SW 1271 (cell line): Measurements from ENCODE around the gene COX19.

Experiments used
- DNase-seq, 2 experiments: peaks; one replicate each; lab custom pipeline; 2025; lab: John Stamatoyannopoulos, UW

Gene COX19

DNA sequence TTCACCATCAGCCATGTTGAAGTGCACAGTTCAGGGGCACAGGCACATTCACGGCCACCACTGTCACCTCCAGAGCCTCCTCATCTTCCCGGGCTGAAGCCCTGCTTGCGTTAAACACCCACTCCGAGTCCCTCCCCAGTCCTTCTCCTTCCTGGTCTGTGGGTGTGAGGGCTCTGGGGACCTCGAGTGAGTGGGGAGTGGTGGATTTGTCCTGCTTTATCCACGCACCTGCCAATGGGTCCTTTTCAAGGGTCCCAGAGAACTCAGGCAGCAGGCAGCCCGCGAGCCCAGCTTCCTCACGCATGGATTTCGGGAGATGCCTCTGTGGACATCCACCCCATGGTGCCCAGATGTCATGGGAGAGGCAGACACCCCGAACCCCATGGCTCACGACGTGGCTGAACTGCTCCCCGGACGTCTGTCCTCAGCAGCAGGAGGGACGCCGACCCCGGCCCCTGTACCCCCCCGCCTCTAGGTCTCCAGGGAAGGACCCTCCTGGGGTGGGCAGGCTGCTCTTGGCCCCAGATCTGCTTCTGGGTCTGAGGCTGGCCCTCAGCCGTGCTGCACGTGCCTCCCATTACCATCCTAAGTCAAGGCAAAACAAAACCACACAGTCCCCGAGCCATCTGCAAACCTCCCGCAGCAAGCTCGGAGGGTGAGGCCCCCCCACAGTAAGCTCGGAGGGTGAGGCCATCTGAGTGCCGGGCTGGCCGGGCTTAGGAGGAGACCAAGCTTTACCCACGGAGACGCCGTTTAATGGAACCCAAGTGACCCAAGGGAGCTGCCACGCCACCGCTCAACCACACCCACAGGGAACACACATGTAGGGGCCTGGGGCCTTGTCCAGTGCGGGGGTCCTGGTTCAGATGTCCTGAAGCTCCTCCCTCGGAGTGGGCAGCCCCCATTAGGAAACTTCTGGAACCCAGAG lies 16.6 kb upstream of the COX19 start:
- no peak for DNase-seq

DNA sequence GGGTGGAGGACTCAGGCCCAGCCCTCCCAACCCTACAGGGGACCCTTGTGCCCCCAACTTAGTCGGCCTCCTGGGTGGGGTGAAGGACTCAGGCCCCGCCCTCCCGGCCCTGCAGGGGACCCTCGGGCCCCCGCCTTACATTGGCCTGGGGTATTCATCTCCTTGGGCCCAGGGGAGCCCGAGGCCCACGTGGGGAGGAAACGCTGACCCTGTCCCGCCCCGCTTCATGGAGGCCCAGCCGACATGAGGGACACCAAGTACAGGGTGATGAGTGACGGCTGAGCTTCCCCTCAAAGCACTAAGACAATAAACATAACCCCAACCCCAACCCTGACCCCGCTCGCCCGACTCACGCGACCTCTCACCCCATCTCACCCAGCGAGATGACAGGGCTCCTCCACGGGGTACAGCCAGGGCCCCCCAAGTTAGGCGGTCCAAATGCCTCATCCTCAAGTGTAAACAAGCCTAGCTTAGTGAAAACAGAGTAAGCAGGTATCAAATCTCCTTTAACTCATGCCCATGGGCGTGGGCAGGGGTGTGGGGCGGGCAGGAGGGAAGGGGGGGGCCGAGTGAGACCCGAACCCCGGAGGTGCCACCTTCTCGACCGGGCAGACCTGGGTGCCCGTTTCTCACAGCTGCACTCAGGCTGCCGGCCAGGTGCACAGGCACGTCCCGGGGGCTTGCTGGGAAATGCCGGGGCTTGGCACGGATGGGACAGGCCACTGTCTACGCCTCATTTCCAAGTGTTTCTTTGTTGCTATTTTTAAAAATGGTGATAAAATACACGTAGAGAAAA lies 15.8 kb upstream of the COX19 start:
- no peak for DNase-seq

DNA sequence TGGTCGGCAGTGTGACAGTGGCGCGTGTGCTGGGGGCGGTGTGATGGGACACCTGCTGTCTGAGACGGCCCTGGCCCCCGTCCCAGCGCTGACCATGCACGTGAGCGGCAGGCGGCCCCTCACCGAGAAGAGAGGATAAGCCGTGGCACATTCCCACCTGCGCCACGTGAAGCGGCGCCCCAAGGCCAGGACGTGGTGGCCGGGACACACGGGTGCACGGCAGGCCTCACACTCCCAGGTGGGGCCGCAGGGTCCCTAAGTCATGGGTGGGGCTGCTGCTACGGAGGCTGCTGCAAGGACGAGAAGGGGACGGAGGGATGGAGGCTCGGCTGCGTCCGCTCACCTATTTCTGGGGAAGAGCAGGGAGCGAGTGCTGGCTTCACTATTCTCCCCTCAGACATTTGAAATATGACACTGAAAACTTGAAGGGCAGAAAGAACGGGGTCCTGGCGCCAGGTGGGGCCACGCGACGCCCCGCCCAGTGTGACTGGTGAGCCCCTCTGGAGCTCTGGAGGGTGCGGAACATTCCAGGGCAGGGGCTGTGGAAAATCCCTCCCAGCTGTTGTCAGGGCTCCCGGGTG lies 15.1 kb upstream of the COX19 start:
- no peak for DNase-seq

DNA sequence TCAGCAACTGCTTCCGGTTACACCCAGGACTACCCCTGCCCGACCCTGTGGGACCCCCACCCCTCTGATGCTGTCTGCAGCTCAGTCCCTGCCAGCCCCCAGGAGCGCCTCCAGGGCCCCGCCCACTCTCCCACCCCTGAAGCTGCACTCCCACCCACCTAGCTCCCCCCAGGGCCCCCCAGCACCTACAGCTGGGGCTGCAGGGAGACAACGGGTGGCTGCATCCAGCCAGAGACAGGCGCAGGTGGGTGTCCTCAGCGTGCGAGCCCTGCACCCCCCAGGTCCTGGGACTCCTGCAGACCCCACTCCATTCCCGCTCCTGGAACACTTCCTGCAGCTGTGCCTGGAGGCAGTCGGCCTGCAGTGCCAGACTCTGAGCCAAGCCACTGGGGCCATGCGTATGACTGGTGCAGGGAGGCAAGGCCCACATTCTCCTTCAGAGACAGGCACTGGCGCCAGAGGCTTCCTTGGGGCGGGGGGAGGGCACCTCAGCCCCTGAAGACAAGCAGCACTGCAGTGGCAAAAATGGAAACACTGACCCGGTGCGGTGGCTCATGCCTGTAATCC lies 13.7 kb upstream of the COX19 start:
- DNase-seq: no peak

GRCh38 chr7:988426-988911 lies 13.1 kb upstream of the COX19 start:
- DNase-seq: no peak

DNA sequence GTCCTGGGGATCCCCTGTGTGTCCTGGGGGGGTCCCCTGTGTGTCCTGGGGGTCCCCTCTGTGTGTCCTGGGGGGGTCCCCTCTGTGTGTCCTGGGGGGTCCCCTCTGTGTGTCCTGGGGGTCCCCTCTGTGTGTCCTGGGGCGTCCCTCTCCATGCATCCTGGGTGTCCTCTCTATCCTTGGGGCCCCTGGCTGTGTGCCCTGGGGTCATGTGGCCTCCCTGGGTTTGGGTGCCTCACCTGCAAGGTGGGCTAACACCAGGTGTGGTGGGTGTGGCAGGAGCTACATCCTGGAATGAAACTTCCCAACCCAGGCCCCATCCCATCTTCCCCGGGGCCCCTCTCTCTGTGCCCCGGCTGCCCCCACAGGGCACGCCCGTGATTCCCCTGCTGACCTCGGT lies 12.6 kb upstream of the COX19 start:
- no peak for DNase-seq

DNA sequence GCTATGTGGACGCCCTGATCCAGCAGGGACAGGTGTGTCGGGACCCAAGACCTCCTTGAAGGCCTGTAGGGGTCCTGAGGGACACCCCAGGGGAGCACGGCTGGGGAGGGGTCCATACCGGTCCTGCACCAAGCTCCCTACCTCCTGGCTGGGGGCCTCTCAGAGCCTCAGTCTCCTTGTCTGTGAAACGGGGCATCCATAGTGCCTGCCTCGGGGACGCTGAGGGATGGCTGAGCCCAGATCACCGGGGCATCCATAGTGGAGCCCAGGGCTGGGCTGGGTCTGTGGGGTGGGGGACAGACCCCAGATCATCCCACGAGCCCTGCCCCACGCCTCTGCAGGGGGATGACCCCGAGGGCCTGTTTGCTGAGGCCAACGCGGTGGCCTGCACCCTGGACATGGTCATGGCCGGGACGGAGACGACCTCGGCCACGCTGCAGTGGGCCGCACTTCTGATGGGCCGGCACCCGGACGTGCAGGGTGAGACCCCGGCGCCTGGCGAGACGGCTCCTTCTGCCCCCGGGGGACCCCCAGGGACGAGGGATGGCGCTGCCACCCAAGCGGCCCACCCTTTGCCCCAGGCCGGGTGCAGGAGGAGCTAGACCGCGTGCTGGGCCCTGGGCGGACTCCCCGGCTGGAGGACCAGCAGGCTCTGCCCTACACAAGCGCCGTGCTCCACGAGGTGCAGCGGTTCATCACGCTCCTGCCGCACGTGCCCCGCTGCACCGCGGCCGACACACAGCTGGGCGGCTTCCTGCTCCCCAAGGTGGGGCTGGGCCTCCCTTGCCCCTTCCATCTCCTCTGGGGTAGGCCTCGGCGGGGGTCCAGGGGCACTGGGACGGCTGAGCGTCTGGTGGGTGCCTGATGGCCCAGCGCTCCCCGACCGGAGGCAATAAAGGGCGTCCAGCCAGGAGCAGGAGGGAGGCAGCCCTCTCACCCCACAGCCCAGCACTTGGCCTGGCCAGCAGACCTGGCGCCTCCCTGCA lies 11.7 kb upstream of the COX19 start:
- DNase-seq: no peak

GRCh38 chr7:985915-986741 lies 10.8 kb upstream of the COX19 start:
- DNase-seq: peak in 1 of 2 experiments; percentile 39

DNA sequence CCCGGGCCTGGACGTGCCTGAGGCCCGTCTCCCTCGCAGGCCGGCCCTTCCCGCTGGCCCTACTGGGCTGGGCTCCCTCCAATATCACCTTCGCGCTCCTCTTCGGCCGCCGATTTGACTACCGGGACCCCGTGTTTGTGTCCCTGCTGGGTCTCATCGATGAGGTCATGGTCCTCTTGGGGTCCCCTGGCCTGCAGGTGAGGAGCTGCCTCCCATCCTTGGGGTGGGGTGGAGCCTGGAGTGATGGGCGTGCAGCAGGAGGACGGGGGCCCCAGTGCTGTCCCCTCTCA lies 9.7 kb upstream of the COX19 start:
- DNase-seq: no peak

- DNase-seq: no peak
These were observed 9.2 kb upstream of the COX19 start for GRCh38 chr7:984361-985126.

DNA sequence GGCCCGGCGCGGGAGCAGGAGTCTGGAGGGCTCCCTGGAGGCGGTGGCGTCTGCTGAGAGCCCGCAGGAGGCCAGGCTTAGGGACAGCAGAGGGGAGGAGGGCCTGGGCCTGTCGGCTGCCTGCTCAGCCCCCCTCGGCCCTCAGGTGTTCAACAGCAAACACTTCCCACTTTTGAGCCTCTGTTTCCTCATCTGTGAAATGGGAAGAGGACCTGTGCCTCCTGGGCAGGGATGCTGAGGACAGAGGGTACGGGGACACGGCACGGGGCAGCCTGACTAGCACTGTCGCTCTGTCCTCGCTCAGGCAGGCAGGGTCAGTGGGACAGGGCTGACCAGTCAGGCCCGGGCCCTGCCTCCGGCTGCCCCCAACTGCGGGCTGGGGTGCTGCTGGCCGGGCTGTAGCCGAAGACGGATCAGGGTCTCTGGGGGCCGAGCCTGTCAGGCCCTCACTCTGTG lies 8.3 kb upstream of the COX19 start:
- DNase-seq: no peak

DNA sequence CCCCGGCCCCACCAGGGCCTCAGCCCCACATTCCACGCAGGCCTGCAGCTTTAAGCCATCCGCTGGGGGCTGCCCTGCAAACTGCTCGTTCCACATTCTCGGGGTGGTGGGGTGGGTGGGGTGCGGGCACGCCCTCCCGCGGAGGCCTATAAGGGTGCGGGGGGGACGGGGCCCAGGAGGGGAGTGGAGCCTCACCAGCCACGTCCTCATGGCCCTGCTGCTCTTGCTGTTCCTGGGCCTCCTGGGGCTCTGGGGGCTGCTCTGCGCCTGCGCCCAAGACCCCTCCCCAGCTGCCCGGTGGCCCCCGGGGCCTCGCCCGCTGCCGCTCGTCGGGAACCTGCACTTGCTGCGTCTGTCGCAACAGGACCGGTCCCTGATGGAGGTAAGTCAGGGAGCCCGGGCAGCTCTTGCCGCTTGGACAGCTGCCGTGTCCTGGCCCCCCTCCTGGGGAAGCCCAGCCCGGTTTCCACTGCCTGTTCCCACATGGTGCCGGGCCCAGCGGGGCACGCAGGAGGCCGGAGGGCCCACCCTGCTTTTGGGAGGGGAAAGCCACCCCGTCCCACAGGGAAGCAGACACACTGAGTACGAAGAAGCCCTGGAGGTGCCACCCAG lies 7.8 kb upstream of the COX19 start, which contains the start of gene CYP2W1:
Gene CYP2W1 (plus strand): TSS at position 178 of the 612 bp plus-strand sequence. CDS start 31 bp downstream, at position 209.
- no peak for DNase-seq

DNA sequence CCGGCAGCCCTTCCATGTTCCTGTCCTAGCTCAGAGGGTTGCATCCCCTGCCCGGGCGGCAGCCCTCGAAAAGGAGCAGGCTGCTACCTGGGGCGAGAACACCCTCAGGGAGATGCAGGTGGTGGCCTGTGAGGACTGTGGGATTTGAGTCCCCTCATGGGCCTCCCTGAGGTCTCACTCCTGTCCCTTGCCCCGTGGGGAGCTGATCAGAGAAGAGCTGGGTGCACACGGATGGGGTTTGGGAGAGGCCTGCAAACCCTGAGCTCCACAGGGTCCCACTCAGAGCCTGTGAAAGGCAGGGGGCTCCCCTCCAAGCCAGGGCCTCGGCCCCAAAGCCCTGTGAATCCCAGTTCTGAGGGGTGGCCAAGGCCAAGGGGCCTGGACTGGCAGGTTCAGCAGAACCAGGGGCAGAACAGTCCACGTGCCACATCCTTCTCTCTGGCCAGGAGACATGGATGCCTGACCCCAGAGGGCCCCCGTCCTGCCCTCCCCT lies 7.2 kb upstream of the COX19 start:
- DNase-seq: no peak

DNA sequence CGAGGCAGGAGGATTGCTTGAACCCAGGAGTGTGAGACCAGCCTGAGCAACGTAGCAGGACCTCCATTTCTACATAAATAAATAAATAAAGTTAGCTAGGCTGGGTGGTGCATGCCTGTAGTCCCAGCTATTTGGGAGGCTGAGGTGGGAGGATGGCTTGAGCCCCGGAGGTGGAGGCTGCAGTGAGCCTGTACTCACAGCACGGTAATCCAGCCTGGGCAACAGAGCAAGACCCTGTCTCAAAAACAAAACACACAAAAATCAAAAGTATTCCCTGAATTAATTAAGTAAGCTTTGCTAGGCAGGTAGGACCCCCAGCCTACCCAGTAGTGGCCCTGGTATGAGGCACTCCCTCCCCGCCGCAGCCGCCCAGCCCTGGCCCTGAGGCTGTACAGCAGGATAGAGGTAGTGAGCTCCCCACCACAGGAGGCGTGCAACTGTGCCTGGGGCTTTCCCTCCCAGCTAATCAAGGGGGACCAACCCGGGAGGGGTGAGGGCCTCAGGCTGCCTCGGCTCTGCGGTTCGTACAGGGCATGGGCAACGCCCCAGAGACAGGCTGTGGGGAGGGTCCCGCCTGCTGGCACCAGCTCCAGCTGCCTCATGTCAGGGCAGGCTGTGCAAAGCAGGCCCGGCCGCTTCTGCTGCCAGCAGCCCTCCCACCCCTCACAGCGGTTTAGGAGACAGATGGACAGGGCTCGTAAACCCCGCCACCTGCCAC lies 6.6 kb upstream of the COX19 start:
- no peak for DNase-seq

DNA sequence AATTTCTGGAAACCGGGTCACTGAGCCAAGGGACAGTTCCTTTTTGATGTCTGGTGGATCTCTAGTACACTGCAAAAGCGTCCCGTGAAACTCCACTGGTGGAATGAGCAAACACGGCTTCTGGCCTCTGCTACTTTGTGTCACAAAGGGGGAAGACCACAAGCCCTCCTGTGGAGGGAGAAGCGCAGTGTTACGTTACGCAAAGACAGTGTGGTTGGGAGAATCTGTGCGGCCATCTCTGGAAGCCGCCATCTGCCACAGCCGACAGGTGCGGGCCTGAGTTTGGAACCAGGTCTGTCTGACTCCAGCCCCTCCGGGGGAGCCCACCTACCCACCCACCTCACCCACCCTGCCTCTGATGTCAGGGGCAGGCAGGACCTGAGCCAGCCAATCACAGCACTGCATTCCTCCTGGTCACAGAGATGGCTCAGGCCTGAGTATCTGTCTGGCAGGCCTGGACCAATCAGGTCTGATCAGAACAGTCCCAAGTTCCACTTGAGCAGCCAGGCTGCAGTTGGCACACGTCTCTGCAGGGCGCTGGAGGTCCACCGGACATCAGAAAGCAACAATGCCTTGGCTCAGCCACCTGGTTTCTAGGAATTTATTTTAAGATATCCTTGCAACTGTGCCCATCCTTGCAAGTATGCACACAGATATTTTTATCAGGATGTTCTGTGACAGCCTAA lies 4.7 kb upstream of the COX19 start:
- DNase-seq: no peak

DNA sequence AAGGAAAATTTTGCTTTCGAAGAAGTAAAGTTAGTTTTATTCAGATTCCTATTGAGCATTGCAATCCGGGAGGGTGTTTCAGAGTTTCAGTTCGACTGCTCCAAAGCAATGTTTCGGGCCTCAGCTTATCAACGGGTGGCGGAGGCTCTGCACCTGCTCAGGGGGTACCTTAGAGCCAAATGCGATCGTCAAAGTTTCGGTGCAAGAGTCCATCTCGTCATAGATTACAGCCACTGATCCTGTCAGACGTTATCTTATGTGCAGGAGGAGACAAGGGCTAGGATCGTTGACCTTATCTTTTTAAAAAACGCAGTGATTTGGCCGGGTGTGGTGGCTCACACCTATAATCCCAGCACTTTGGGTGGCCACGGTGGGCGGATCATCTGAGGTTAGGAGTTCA lies 3.8 kb upstream of the COX19 start:
- DNase-seq: no peak

DNA sequence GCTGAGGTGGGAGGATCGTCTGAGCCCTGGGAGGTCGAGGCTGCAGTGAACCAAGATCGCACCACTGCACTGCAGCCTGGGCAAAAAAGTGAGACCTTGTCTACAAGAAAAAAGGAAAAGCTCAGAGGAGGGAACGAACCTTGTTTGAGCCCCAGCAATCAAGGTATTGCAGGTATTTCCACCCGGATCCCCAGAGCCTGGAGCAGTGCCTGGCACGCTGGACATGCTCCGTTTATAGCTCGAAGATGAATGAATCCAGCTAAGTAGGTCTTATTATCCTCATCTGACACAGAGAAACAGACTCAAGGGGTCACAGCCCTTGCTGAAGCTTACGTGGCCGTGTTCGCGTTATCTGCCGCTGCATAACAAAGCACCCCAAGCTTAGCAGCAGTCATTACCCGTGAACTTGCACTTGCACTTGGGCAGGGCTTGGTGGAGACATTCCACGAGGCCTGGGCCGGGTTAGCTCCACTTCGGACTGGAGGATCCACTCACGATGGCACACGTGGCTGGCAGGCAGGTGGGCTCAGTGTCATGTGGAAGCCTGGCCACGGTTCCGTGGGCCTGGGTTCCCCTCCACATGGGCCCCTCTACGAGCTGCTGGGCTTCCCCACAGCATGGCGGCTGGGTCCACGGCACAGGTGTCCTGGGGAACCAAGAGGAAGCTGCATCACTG lies 3.2 kb upstream of the COX19 start:
- DNase-seq: no peak
